ENCODE data around the gene ABR. TPM values are rescaled to one million over a fixed set of nuclear protein-coding genes. Genes with fewer than 3 reads are reported as not detected.
"Not testable (repeated sequence)": the region's sequence is repeated elsewhere in the genome, so short reads cannot be mapped to it uniquely, and the experiment has no call there.

Gene ABR
- total and polyA plus RNA-seq, 4 donors: 59.7 to 223 (median 142) TPM

- DNase-seq (ENCODE audit: low read depth in 4 of 6, low spot score in 6 of 6): no peak
Observed at GRCh38 chr17:1045456-1045855, 134.3 kb downstream of the ABR start.

GRCh38 chr17:1044387-1045009 is 135.3 kb downstream of the ABR start:
- not testable (repeated sequence) for H3K27me3 ChIP-seq (ENCODE audit: control insufficient read depth, insufficient read depth, low read length); DNase-seq (ENCODE audit: low read depth in 4 of 6, low spot score in 6 of 6); H3K9me3 ChIP-seq (ENCODE audit: control insufficient read depth, insufficient read depth, low read length); H3K4me3 ChIP-seq (ENCODE audit: low read depth, low read length)
- Histone ChIP-seq H3K27ac (ENCODE audit: low read depth, low read length) (peak overlapping the region; percentile 68), H3K36me3 (ENCODE audit: control insufficient read depth, insufficient read depth, low read length) (peaks cover 88% of the 10 kb centered on the region), H3K4me1 (ENCODE audit: control insufficient read depth, insufficient read depth, low read length) (peaks cover 44% of the 10 kb centered on the region)
- 94% methylated on average over 5 of the region's 13 CpGs for WGBS (ENCODE audit: insufficient coverage)

More at GRCh38 chr17:1045456-1045855, 134.3 kb downstream of the ABR start:
- peaks cover 34% of the 10 kb centered on the region for H3K4me1 ChIP-seq (ENCODE audit: control insufficient read depth, insufficient read depth, low read length)
- peaks cover 88% of the 10 kb centered on the region for H3K36me3 ChIP-seq (ENCODE audit: control insufficient read depth, insufficient read depth, low read length)
- H3K4me3 ChIP-seq (ENCODE audit: low read depth, low read length): no peak overlapping the region
- H3K27me3 ChIP-seq (ENCODE audit: control insufficient read depth, insufficient read depth, low read length): no peaks in the 10 kb centered on the region
- 66% methylated on average over 9 of the region's 9 CpGs for WGBS (ENCODE audit: insufficient coverage)
- H3K27ac ChIP-seq (ENCODE audit: low read depth, low read length): no peak overlapping the region
- H3K9me3 ChIP-seq (ENCODE audit: control insufficient read depth, insufficient read depth, low read length): no peaks in the 10 kb centered on the region

- Histone ChIP-seq H3K4me3 (ENCODE audit: low read depth, low read length) (no peak overlapping the region), H3K27me3 (ENCODE audit: control insufficient read depth, insufficient read depth, low read length) (no peaks in the 10 kb centered on the region), H3K36me3 (ENCODE audit: control insufficient read depth, insufficient read depth, low read length) (peaks cover 88% of the 10 kb centered on the region), H3K27ac (ENCODE audit: low read depth, low read length) (peak overlapping the region; percentile 68), H3K4me1 (ENCODE audit: control insufficient read depth, insufficient read depth, low read length) (peaks cover 51% of the 10 kb centered on the region), H3K9me3 (ENCODE audit: control insufficient read depth, insufficient read depth, low read length) (no peaks in the 10 kb centered on the region)
- WGBS (ENCODE audit: insufficient coverage): 22% methylated on average over 16 of the region's 21 CpGs
- peak in 2 of 6 donors; percentile 43 to 70 for DNase-seq (ENCODE audit: low read depth in 4 of 6, low spot score in 6 of 6)
Observed at GRCh38 chr17:1043601-1044251, 136.1 kb downstream of the ABR start.

GRCh38 chr17:1042486-1042885 is 137.3 kb downstream of the ABR start:
- H3K36me3 ChIP-seq (ENCODE audit: control insufficient read depth, insufficient read depth, low read length): peaks cover 88% of the 10 kb centered on the region
- no peaks in the 10 kb centered on the region for H3K9me3 ChIP-seq (ENCODE audit: control insufficient read depth, insufficient read depth, low read length)
- H3K27me3 ChIP-seq (ENCODE audit: control insufficient read depth, insufficient read depth, low read length): no peaks in the 10 kb centered on the region
- H3K4me1 ChIP-seq (ENCODE audit: control insufficient read depth, insufficient read depth, low read length): peaks cover 56% of the 10 kb centered on the region
- H3K4me3 ChIP-seq (ENCODE audit: low read depth, low read length): no peak overlapping the region
- WGBS (ENCODE audit: insufficient coverage): 96% methylated on average over 19 of the region's 19 CpGs
- DNase-seq (ENCODE audit: low read depth in 4 of 6, low spot score in 6 of 6): no peak
- H3K27ac ChIP-seq (ENCODE audit: low read depth, low read length): no peak overlapping the region

- peaks cover 88% of the 10 kb centered on the region for H3K36me3 ChIP-seq (ENCODE audit: control insufficient read depth, insufficient read depth, low read length)
- H3K4me1 ChIP-seq (ENCODE audit: control insufficient read depth, insufficient read depth, low read length): peaks cover 56% of the 10 kb centered on the region
- 94% methylated on average over 9 of the region's 9 CpGs for WGBS (ENCODE audit: insufficient coverage)
- DNase-seq (ENCODE audit: low read depth in 4 of 6, low spot score in 6 of 6): no peak
- no peak overlapping the region for H3K27ac ChIP-seq (ENCODE audit: low read depth, low read length)
- no peak overlapping the region for H3K4me3 ChIP-seq (ENCODE audit: low read depth, low read length)
- H3K9me3 ChIP-seq (ENCODE audit: control insufficient read depth, insufficient read depth, low read length): no peaks in the 10 kb centered on the region
- H3K27me3 ChIP-seq (ENCODE audit: control insufficient read depth, insufficient read depth, low read length): no peaks in the 10 kb centered on the region
Observed at GRCh38 chr17:1041746-1042145, 138.0 kb downstream of the ABR start.

GRCh38 chr17:1040216-1040600 is 139.6 kb downstream of the ABR start:
- H3K27me3 ChIP-seq (ENCODE audit: control insufficient read depth, insufficient read depth, low read length): no peaks in the 10 kb centered on the region
- peak overlapping the region; percentile 86 for H3K27ac ChIP-seq (ENCODE audit: low read depth, low read length)
- H3K36me3 ChIP-seq (ENCODE audit: control insufficient read depth, insufficient read depth, low read length): peaks cover 84% of the 10 kb centered on the region
- peaks cover 63% of the 10 kb centered on the region for H3K4me1 ChIP-seq (ENCODE audit: control insufficient read depth, insufficient read depth, low read length)
- no peak overlapping the region for H3K4me3 ChIP-seq (ENCODE audit: low read depth, low read length)
- peak in 1 of 6 donors; percentile 68 for DNase-seq (ENCODE audit: low read depth in 4 of 6, low spot score in 6 of 6)
- no peaks in the 10 kb centered on the region for H3K9me3 ChIP-seq (ENCODE audit: control insufficient read depth, insufficient read depth, low read length)
- WGBS (ENCODE audit: insufficient coverage): 48% methylated on average over 13 of the region's 13 CpGs

GRCh38 chr17:1039511-1040215 is 140.1 kb downstream of the ABR start:
- DNase-seq (ENCODE audit: low read depth in 4 of 6, low spot score in 6 of 6): peak in 1 of 6 donors; percentile 54
- Histone ChIP-seq H3K4me3 (ENCODE audit: low read depth, low read length) (no peak overlapping the region), H3K27me3 (ENCODE audit: control insufficient read depth, insufficient read depth, low read length) (no peaks in the 10 kb centered on the region), H3K9me3 (ENCODE audit: control insufficient read depth, insufficient read depth, low read length) (no peaks in the 10 kb centered on the region), H3K36me3 (ENCODE audit: control insufficient read depth, insufficient read depth, low read length) (peaks cover 87% of the 10 kb centered on the region), H3K27ac (ENCODE audit: low read depth, low read length) (peak overlapping the region; percentile 86), H3K4me1 (ENCODE audit: control insufficient read depth, insufficient read depth, low read length) (peaks cover 63% of the 10 kb centered on the region)
- 62% methylated on average over 30 of the region's 30 CpGs for WGBS (ENCODE audit: insufficient coverage)

GRCh38 chr17:1039123-1039507 is 140.7 kb downstream of the ABR start:
- peaks cover 57% of the 10 kb centered on the region for H3K4me1 ChIP-seq (ENCODE audit: control insufficient read depth, insufficient read depth, low read length)
- H3K27me3 ChIP-seq (ENCODE audit: control insufficient read depth, insufficient read depth, low read length): no peaks in the 10 kb centered on the region
- no peak overlapping the region for H3K4me3 ChIP-seq (ENCODE audit: low read depth, low read length)
- H3K9me3 ChIP-seq (ENCODE audit: control insufficient read depth, insufficient read depth, low read length): no peaks in the 10 kb centered on the region
- H3K27ac ChIP-seq (ENCODE audit: low read depth, low read length): peak overlapping the region; percentile 86
- WGBS (ENCODE audit: insufficient coverage): 60% methylated on average over 16 of the region's 16 CpGs
- no peak for DNase-seq (ENCODE audit: low read depth in 4 of 6, low spot score in 6 of 6)
- peaks cover 89% of the 10 kb centered on the region for H3K36me3 ChIP-seq (ENCODE audit: control insufficient read depth, insufficient read depth, low read length)

- Histone ChIP-seq H3K27me3 (ENCODE audit: control insufficient read depth, insufficient read depth, low read length) (no peaks in the 10 kb centered on the region), H3K9me3 (ENCODE audit: control insufficient read depth, insufficient read depth, low read length) (no peaks in the 10 kb centered on the region), H3K27ac (ENCODE audit: low read depth, low read length) (peak overlapping the region; percentile 86), H3K4me3 (ENCODE audit: low read depth, low read length) (no peak overlapping the region), H3K36me3 (ENCODE audit: control insufficient read depth, insufficient read depth, low read length) (peaks cover 87% of the 10 kb centered on the region), H3K4me1 (ENCODE audit: control insufficient read depth, insufficient read depth, low read length) (peaks cover 54% of the 10 kb centered on the region)
- DNase-seq (ENCODE audit: low read depth in 4 of 6, low spot score in 6 of 6): no peak
- 83% methylated on average over 30 of the region's 31 CpGs for WGBS (ENCODE audit: insufficient coverage)
Observed at GRCh38 chr17:1038459-1039122, 141.2 kb downstream of the ABR start.

Data from spinal cord (tissue), 10 donors.